NCI-H2196 treated with DMSO at 0.1 percent for 48 hours (cell line): Measurements from ENCODE around the gene ANO6.

Source experiments
- DNase-seq: peaks from one replicate; lab custom pipeline; 2025; ENCODE audit not compliant: unreplicated experiment; lab: John Stamatoyannopoulos, UW

ANO6 gene

GRCh38 chr12:45276154-45276755 lies 60.4 kb downstream of the ANO6 start:
- DNase-seq, result no peak

- no peak for DNase-seq
Measured at GRCh38 chr12:45278447-45278846, 62.6 kb downstream of the ANO6 start.

- DNase-seq, result no peak
Measured at GRCh38 chr12:45279931-45280830, 64.3 kb downstream of the ANO6 start.

GRCh38 chr12:45281994-45282393 lies 66.1 kb downstream of the ANO6 start:
- no peak for DNase-seq

- no peak for DNase-seq
Measured at GRCh38 chr12:45282411-45282810, 66.5 kb downstream of the ANO6 start.

GRCh38 chr12:45284096-45284901 lies 68.4 kb downstream of the ANO6 start:
- no peak for DNase-seq

- no peak for DNase-seq
Measured at GRCh38 chr12:45285717-45286116, 69.8 kb downstream of the ANO6 start.

GRCh38 chr12:45286621-45287020 lies 70.7 kb downstream of the ANO6 start:
- no peak for DNase-seq

- no peak for DNase-seq
Measured at GRCh38 chr12:45289245-45290215, 73.6 kb downstream of the ANO6 start.

GRCh38 chr12:45290216-45290605 lies 74.3 kb downstream of the ANO6 start:
- no peak for DNase-seq

- DNase-seq, result no peak
Measured at GRCh38 chr12:45291518-45291917, 75.6 kb downstream of the ANO6 start.

- no peak for DNase-seq
Measured at GRCh38 chr12:45292486-45293195, 76.7 kb downstream of the ANO6 start.

- DNase-seq, result no peak
Measured at GRCh38 chr12:45294906-45295305, 79.0 kb downstream of the ANO6 start.

GRCh38 chr12:45296046-45296586 lies 80.2 kb downstream of the ANO6 start:
- no peak for DNase-seq

- no peak for DNase-seq
Measured at GRCh38 chr12:45298047-45298446, 82.2 kb downstream of the ANO6 start.

GRCh38 chr12:45298721-45299692 lies 83.1 kb downstream of the ANO6 start:
- no peak for DNase-seq

- DNase-seq, result no peak
Measured at GRCh38 chr12:45302621-45303369, 86.9 kb downstream of the ANO6 start.

- DNase-seq, result no peak
Measured at GRCh38 chr12:45303945-45304344, 88.0 kb downstream of the ANO6 start.
